ENCODE results near the gene COPS8. TPM values are rescaled to one million over a fixed set of nuclear protein-coding genes. Genes with fewer than 3 reads are reported as not detected.

The COPS8 gene
- polyA plus RNA-seq, 1 of the 3 experiments (the other 2 are of a cell fraction), result 107 TPM

- TF ChIP-seq RAD21 (IDR thresholded peaks at IDR 0.05; ENCODE audit: low read length) (no peak), TCF12 (IDR thresholded peaks at IDR 0.05) (no peak), YY1 (IDR thresholded peaks at IDR 0.05; ENCODE audit: low read depth) (no peak), CHD2 (IDR thresholded peaks at IDR 0.05; ENCODE audit: low read length, partially characterized antibody) (no peak), GATA2 (CRISPR knock-in tag; IDR thresholded peaks at IDR 0.05) (no peak), JUND (IDR thresholded peaks at IDR 0.05) (no peak), ELF1 (IDR thresholded peaks at IDR 0.05) (no peak)
- no peaks in the 10 kb centered on the region for H3K36me3 ChIP-seq (replicated peaks in 1 of 2; ENCODE audit: control insufficient read depth in 1 of 2, insufficient read depth in 2 of 2, low read length in 1 of 2)
- H3F3A ChIP-seq (replicated peaks; ENCODE audit: insufficient read depth), result peaks cover 7% of the 10 kb centered on the region
- H3K27me3 ChIP-seq (ENCODE audit: insufficient read depth), result no peaks in the 10 kb centered on the region
- H3K27ac ChIP-seq (ENCODE audit: low read depth in 2 of 2, low read length in 1 of 2), result no peak overlapping the region
- H3K9ac ChIP-seq, result no peak overlapping the region
- POLR2A ChIA-PET, result no interaction called here
- H4K20me1 ChIP-seq (ENCODE audit: insufficient read depth), result no peaks in the 10 kb centered on the region
- no peak overlapping the region for H3K4me3 ChIP-seq (ENCODE audit: low read depth in 2 of 2, low read length in 1 of 2)
- H3K4me2 ChIP-seq, result no peak overlapping the region
- H3K9me3 ChIP-seq, result no peaks in the 10 kb centered on the region
- WGBS (ENCODE audit: low lambda C conversion rate), result 81% methylated on average over 2 of the region's 2 CpGs
- no peak for DNase-seq
- no peak overlapping the region for H2AFZ ChIP-seq (ENCODE audit: low read depth)
- H3K4me1 ChIP-seq (ENCODE audit: control insufficient read depth in 1 of 2, insufficient read depth in 2 of 2, low read depth in 1 of 2, low read length in 1 of 2), result peaks cover 0 to 5% of the 10 kb centered on the region in 2 experiments; a peak in 2 of 4 replicates
- H3K79me2 ChIP-seq (ENCODE audit: insufficient read depth), result no peaks in the 10 kb centered on the region
- H3K9me2 ChIP-seq, result no peaks in the 10 kb centered on the region
- CTCF ChIA-PET, result interaction anchor here (0.6 to 0.9 kb wide), 2 partner anchors 23 to 40 kb away, joined by 3 read pairs; no protein-coding TSS in a partner anchor
These were observed 30.7 kb downstream of the COPS8 start for GRCh38 chr2:237116431-237116830.

DNA sequence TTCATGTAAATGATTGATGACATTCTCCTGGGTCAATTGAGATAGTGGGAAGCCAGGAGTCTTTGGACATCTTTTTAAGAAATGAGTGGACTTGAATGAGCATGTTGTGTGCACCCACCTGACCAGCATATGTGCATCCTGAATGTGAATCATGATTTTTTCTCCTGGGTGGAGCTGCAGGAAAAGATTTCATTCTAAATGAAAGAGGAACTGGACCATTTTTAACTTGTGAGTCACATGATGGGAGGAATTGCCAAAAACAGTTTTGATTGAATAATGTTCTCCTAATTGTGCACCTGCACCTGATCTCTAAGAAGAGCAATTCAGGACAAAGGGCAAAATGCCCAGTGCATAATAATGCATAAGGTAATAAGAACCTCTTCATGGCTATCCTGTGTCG, 32.3 kb downstream of the COPS8 start:
- Histone ChIP-seq H3K27me3 (ENCODE audit: insufficient read depth) (no peaks in the 10 kb centered on the region), H3K9me3 (no peaks in the 10 kb centered on the region), H3K4me3 (ENCODE audit: low read depth in 2 of 2, low read length in 1 of 2) (no peak overlapping the region), H3K27ac (ENCODE audit: low read depth in 2 of 2, low read length in 1 of 2) (0 out of 4 replicates have a peak overlapping the region, but pooled peaks of 1 of the 2 experiments have one; percentile 8), H3F3A (replicated peaks; ENCODE audit: insufficient read depth) (no peaks in the 10 kb centered on the region), H3K4me1 (ENCODE audit: control insufficient read depth in 1 of 2, insufficient read depth in 2 of 2, low read depth in 1 of 2, low read length in 1 of 2) (peaks cover 0 to 5% of the 10 kb centered on the region in 2 experiments; a peak in 2 of 4 replicates), H3K4me2 (no peak overlapping the region), H3K79me2 (ENCODE audit: insufficient read depth) (no peaks in the 10 kb centered on the region), H4K20me1 (ENCODE audit: insufficient read depth) (no peaks in the 10 kb centered on the region), H2AFZ (ENCODE audit: low read depth) (no peak overlapping the region), H3K9ac (no peak overlapping the region), H3K36me3 (replicated peaks in 1 of 2; ENCODE audit: control insufficient read depth in 1 of 2, insufficient read depth in 2 of 2, low read length in 1 of 2) (no peaks in the 10 kb centered on the region), H3K9me2 (no peaks in the 10 kb centered on the region)
- ChIA-PET CTCF (interaction anchor here (0.5 to 1.6 kb wide), 5 partner anchors 11 to 454 kb away, joined by 3 to 5 read pairs (median 3); no protein-coding TSS in a partner anchor), POLR2A (no interaction called here)
- DNase-seq, result no peak
- 33% methylated on average over 1 of the region's 1 CpG for WGBS (ENCODE audit: low lambda C conversion rate)
- TF ChIP-seq RCOR1 (IDR thresholded peaks at IDR 0.05; ENCODE audit: low read length), result no peak
- no peak for TF ChIP-seq SIN3A (IDR thresholded peaks at IDR 0.05; ENCODE audit: borderline replicate concordance, low read depth, low read length)
- TF ChIP-seq RFX5 (IDR thresholded peaks at IDR 0.05; ENCODE audit: low read length), result no peak
- peak; percentile 46; the same call in 1 of the 2 replicates for TF ChIP-seq TCF12 (IDR thresholded peaks at IDR 0.05)
- peak; percentile 38; the same call in 1 of the 2 replicates for TF ChIP-seq FOSL2 (IDR thresholded peaks at IDR 0.05; ENCODE audit: borderline replicate concordance, low read depth)
- TF ChIP-seq, protein P1, sequence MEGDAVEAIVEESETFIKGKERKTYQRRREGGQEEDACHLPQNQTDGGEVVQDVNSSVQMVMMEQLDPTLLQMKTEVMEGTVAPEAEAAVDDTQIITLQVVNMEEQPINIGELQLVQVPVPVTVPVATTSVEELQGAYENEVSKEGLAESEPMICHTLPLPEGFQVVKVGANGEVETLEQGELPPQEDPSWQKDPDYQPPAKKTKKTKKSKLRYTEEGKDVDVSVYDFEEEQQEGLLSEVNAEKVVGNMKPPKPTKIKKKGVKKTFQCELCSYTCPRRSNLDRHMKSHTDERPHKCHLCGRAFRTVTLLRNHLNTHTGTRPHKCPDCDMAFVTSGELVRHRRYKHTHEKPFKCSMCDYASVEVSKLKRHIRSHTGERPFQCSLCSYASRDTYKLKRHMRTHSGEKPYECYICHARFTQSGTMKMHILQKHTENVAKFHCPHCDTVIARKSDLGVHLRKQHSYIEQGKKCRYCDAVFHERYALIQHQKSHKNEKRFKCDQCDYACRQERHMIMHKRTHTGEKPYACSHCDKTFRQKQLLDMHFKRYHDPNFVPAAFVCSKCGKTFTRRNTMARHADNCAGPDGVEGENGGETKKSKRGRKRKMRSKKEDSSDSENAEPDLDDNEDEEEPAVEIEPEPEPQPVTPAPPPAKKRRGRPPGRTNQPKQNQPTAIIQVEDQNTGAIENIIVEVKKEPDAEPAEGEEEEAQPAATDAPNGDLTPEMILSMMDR (IDR thresholded peaks at IDR 0.05), result no peak
- TF ChIP-seq TEAD4 (IDR thresholded peaks at IDR 0.05; ENCODE audit: borderline replicate concordance, insufficient read depth), result no peak
- TF ChIP-seq FOXM1 (IDR thresholded peaks at IDR 0.05; ENCODE audit: low read depth), result no peak
- TF ChIP-seq POLR2AphosphoS5 (IDR thresholded peaks at IDR 0.05; ENCODE audit: low read depth, low read length), result no peak
- no peak for TF ChIP-seq ELF1 (IDR thresholded peaks at IDR 0.05)
- no peak for TF ChIP-seq JUND (IDR thresholded peaks at IDR 0.05)
- TF ChIP-seq NFIC (IDR thresholded peaks at IDR 0.05; ENCODE audit: borderline replicate concordance), result no peak
- no peak for TF ChIP-seq MXI1 (IDR thresholded peaks at IDR 0.05; ENCODE audit: low read depth, low read length)
- no peak for TF ChIP-seq EZH2phosphoT487 (IDR thresholded peaks at IDR 0.05; ENCODE audit: borderline replicate concordance, low read depth)
- no peak for TF ChIP-seq GATA2 (CRISPR knock-in tag; IDR thresholded peaks at IDR 0.05)
- TF ChIP-seq RAD21 (IDR thresholded peaks at IDR 0.05; ENCODE audit: low read length), result no peak
- TF ChIP-seq, protein P2, sequence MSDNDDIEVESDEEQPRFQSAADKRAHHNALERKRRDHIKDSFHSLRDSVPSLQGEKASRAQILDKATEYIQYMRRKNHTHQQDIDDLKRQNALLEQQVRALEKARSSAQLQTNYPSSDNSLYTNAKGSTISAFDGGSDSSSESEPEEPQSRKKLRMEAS (IDR thresholded peaks at IDR 0.05; ENCODE audit: low read depth), result peak; percentile 15; the same call in 1 of the 2 replicates
- no peak for TF ChIP-seq MEF2A (IDR thresholded peaks at IDR 0.05; ENCODE audit: borderline replicate concordance, low read depth)
- no peak for TF ChIP-seq SMC3 (IDR thresholded peaks at IDR 0.05; ENCODE audit: low read depth, low read length)
- no peak for TF ChIP-seq TAF1 (IDR thresholded peaks at IDR 0.05; ENCODE audit: borderline replicate concordance, low read depth, low read length)
- no peak for TF ChIP-seq USF1 (IDR thresholded peaks at IDR 0.05; ENCODE audit: borderline replicate concordance, low read depth)
- TF ChIP-seq, protein P3, sequence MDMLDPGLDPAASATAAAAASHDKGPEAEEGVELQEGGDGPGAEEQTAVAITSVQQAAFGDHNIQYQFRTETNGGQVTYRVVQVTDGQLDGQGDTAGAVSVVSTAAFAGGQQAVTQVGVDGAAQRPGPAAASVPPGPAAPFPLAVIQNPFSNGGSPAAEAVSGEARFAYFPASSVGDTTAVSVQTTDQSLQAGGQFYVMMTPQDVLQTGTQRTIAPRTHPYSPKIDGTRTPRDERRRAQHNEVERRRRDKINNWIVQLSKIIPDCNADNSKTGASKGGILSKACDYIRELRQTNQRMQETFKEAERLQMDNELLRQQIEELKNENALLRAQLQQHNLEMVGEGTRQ (IDR thresholded peaks at IDR 0.05; ENCODE audit: borderline replicate concordance, low read depth, low read length), result no peak

Data from SK-N-SH (cell line).